K562 (cell line): ENCODE results near the gene ZNF487. TPM values are rescaled to one million over a fixed set of nuclear protein-coding genes. Genes with fewer than 3 reads are reported as not detected.

ENCODE experiments used
- DDX20 ChIP-seq: fragments of 450-650 bp; IDR thresholded peaks from 2 replicates; pipeline ENCODE4 v1.6.1; 2016; ENCODE audit warnings: missing genetic modification characterization, low read depth, mild to moderate bottlenecking, missing compliant biosample characterization, moderate library complexity
- JUND ChIP-seq, 2 experiments: IDR thresholded peaks; 2 replicates in 1 of 2; 3 replicates in 1 of 2; pipeline ENCODE4 v1.6.1; 2011; ENCODE audit warnings: borderline replicate concordance in 2 of 2, low read depth in 2 of 2, low read length in 2 of 2, improper control_type of control experiment in 1 of 2, missing biosample characterization in 1 of 2, missing genetic modification characterization in 1 of 2, missing genetic modification reagents in 1 of 2
- KLF1 ChIP-seq: fragments of 450-650 bp; IDR thresholded peaks from 2 replicates; pipeline ENCODE4 v1.6.1; 2016; ENCODE audit warnings: missing genetic modification characterization, missing compliant biosample characterization
- MIER1 ChIP-seq: fragments of 450-650 bp; IDR thresholded peaks from 2 replicates; pipeline ENCODE4 v1.6.1; 2016; ENCODE audit warnings: antibody characterized with exemption, mild to moderate bottlenecking, low read depth
- MTA1 ChIP-seq: fragments of 450-650 bp; IDR thresholded peaks from 2 replicates; pipeline ENCODE4 v1.6.1; 2017; ENCODE audit warnings: borderline replicate concordance
- NELFE ChIP-seq: IDR thresholded peaks from 2 replicates; pipeline ENCODE4 v1.6.1; 2011; ENCODE audit warnings: mild to moderate bottlenecking; ENCODE audit not compliant: insufficient read depth, insufficient read length
- NR2C1 ChIP-seq, 2 experiments: fragments of 450-650 bp; IDR thresholded peaks; 2 replicates each; pipeline ENCODE4 v1.6.1; 2017; ENCODE audit warnings: mild to moderate bottlenecking in 2 of 2, antibody characterized with exemption in 1 of 2, inconsistent platforms in 1 of 2, missing compliant biosample characterization in 1 of 2, missing genetic modification characterization in 1 of 2
- RBFOX2 ChIP-seq: fragments of 200-400 bp; formaldehyde crosslinking; IDR thresholded peaks from 2 replicates; pipeline ENCODE4 v1.6.1; 2017; ENCODE audit warnings: low read depth, mild to moderate bottlenecking, low read length, moderate library complexity
- RFX7 ChIP-seq: fragments of 250-450 bp; sonication (Bioruptor Pico); IDR thresholded peaks from 2 replicates; pipeline ENCODE4 v1.5.1; 2021; ENCODE audit warnings: mild to moderate bottlenecking
- SRSF7 ChIP-seq: fragments of 200-400 bp; formaldehyde crosslinking; optimal IDR thresholded peaks from 2 replicates; pipeline ENCODE3; 2017; ENCODE audit warnings: mild to moderate bottlenecking, low read depth, low read length
- TCF3 ChIP-seq: sonication (generic); formaldehyde crosslinking; IDR thresholded peaks from 2 replicates; pipeline ENCODE4 v1.4.0; 2020; ENCODE audit warnings: mild to moderate bottlenecking, missing genetic modification reagents
- YY1 ChIP-seq, 3 experiments: IDR thresholded peaks; 2 replicates each; pipeline ENCODE4 v1.6.1; 2011; ENCODE audit warnings: low read length in 2 of 3, mild to moderate bottlenecking in 2 of 3, moderate library complexity in 2 of 3, borderline replicate concordance in 1 of 3, control low read depth in 1 of 3, low read depth in 1 of 3; ENCODE audit not compliant: insufficient read depth in 3 of 3, insufficient replicate concordance in 2 of 3, control insufficient read depth in 1 of 3, insufficient read length in 1 of 3; ENCODE audit errors: extremely low read depth in 1 of 3
- ZKSCAN8 ChIP-seq: fragments of 200-800 bp; sonication (Bioruptor generic); IDR thresholded peaks from 2 replicates; pipeline ENCODE4 v1.6.1; 2016; ENCODE audit warnings: missing genetic modification characterization, missing compliant biosample characterization
- ZNF146 ChIP-seq: IDR thresholded peaks from one replicate; pipeline ENCODE4 v1.6.1; 2018; ENCODE audit warnings: missing compliant biosample characterization; ENCODE audit not compliant: unreplicated experiment
- ZNF239 ChIP-seq: fragments of 250-450 bp; sonication (Bioruptor Pico); IDR thresholded peaks from 2 replicates; pipeline ENCODE4 v1.4.0; 2020; ENCODE audit warnings: mild to moderate bottlenecking
- ZNF384 ChIP-seq: IDR thresholded peaks from 2 replicates; pipeline ENCODE4 v1.6.1; 2012; ENCODE audit warnings: low read depth, low read length, improper control_type of control experiment
- ZNF766 ChIP-seq: fragments of 200-800 bp; sonication (Bioruptor generic); conservative IDR thresholded peaks from 2 replicates; pipeline ENCODE4 v1.6.1; 2016; ENCODE audit warnings: missing genetic modification characterization, missing compliant biosample characterization
- polyA plus RNA-seq, 8 experiments: library from polyadenylated mRNA; depleted of rRNA in 4 of 8; stranded (reverse) in 5 of 8; unstranded in 3 of 8; fragments of >200 nt; fragmentation: Nextera tagmentation in 2 of 8; fragmentation: Illumina TruSeq in 1 of 8; extraction: Ambion mirVana in 2 of 8; extraction: Trizol in 1 of 8; gene quantifications; 2 replicates each; pipeline versions ENCODE4 v1.2.1 to v1.2.3, GENCODE V29; 2011 to 2014; ENCODE audit warnings: inconsistent platforms in 1 of 8, missing spikeins in 1 of 8
- total RNA-seq, 7 experiments: library from RNA; depleted of rRNA in 6 of 7; stranded (reverse); fragments of >200 nt in 6 of 7; fragmentation: Illumina TruSeq in 2 of 7; extraction: Trizol in 2 of 7; gene quantifications; 2 replicates each; pipeline versions ENCODE4 v1.2.1 to v1.2.3, GENCODE V29; 2011 to 2021; ENCODE audit warnings: low replicate concordance in 1 of 7
- TF ChIP-seq, protein P1 (sequence below): fragments of 450-650 bp; IDR thresholded peaks from 2 replicates; pipeline ENCODE4 v1.6.1; 2018; ENCODE audit warnings: mild to moderate bottlenecking, low read depth; ENCODE audit not compliant: partially characterized antibody
- TF ChIP-seq, protein P2 (sequence below): fragments of 450-650 bp; conservative IDR thresholded peaks from 2 replicates; pipeline ENCODE4 v1.6.1; 2016; ENCODE audit warnings: missing genetic modification characterization, low read depth, mild to moderate bottlenecking, missing compliant biosample characterization, moderate library complexity
- TF ChIP-seq, protein P3 (sequence below): fragments of 450-650 bp; IDR thresholded peaks from 2 replicates; pipeline ENCODE4 v1.6.1; 2016; ENCODE audit warnings: mild to moderate bottlenecking

Gene ZNF487
- total and polyA plus RNA-seq, 9 of the 15 experiments (the other 6 are each of a cell fraction or from before 2014, with no cell fraction given): 1.9 to 6.5 (median 4.2) TPM

DNA sequence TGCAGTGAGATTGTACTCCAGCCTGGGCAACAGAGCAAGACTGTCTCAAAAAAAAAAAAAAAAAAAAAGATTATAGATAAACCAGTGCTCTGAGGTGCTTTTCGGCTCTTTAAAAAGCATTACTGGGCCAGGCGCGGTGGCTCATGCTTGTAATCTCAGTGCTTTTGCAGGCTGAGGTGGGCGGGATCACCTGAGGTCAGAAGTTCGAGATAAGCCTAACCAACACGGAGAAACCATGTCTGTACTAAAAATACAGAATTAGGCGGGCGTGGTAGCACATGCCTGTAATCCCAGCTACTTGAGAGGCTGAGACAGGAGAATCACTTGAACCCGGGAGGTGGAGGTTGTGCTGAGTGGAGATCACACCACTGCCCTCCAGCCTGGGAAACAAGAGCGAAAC is 21.4 kb upstream of the ZNF487 start (continued):
- TF ChIP-seq, protein P1, sequence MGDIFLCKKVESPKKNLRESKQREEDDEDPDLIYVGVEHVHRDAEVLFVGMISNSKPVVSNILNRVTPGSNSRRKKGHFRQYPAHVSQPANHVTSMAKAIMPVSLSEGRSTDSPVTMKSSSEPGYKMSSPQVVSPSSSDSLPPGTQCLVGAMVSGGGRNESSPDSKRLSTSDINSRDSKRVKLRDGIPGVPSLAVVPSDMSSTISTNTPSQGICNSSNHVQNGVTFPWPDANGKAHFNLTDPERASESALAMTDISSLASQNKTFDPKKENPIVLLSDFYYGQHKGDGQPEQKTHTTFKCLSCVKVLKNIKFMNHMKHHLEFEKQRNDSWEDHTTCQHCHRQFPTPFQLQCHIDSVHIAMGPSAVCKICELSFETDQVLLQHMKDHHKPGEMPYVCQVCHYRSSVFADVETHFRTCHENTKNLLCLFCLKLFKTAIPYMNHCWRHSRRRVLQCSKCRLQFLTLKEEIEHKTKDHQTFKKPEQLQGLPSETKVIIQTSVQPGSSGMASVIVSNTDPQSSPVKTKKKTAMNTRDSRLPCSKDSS: no peak
- TF ChIP-seq MTA1 (no peak), RBFOX2 (no peak), NR2C1 (IDR thresholded peaks at IDR 0.05) (peak; percentile 72), NR2C1 (tag; IDR thresholded peaks at IDR 0.05) (peak; percentile 72), JUND (IDR thresholded peaks at IDR 0.05; ENCODE audit: borderline replicate concordance, low read depth, low read length) (peak; percentile 71), JUND (tag; IDR thresholded peaks at IDR 0.05; ENCODE audit: borderline replicate concordance, low read depth, low read length) (peak; percentile 46; the same call in 1 of the 3 replicates), TCF3 (peak; percentile 47; the same call in 1 of the 2 replicates), YY1 (IDR thresholded peaks at IDR 0.05; ENCODE audit: borderline replicate concordance in 1 of 3, control insufficient read depth in 1 of 3, extremely low read depth in 1 of 3, insufficient read depth in 3 of 3, insufficient read length in 1 of 3, insufficient replicate concordance in 2 of 3, low read depth in 1 of 3, low read length in 2 of 3) (no peak), ZNF146 (no peak), ZKSCAN8 (CRISPR knock-in tag) (no peak; the same call in 1 of the 2 replicates), ZNF384 (peak; percentile 93), DDX20 (tag) (no peak), SRSF7 (no peak), MIER1 (no peak), ZNF239 (no peak), RFX7 (no peak), KLF1 (tag) (0 out of 2 replicates have a peak, but pooled peaks have one; percentile 31), NELFE (no peak), ZNF766 (CRISPR knock-in tag) (peak; percentile 78; the same call in 1 of the 2 replicates)
- TF ChIP-seq, protein P2, sequence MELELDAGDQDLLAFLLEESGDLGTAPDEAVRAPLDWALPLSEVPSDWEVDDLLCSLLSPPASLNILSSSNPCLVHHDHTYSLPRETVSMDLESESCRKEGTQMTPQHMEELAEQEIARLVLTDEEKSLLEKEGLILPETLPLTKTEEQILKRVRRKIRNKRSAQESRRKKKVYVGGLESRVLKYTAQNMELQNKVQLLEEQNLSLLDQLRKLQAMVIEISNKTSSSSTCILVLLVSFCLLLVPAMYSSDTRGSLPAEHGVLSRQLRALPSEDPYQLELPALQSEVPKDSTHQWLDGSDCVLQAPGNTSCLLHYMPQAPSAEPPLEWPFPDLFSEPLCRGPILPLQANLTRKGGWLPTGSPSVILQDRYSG (tag): no peak
- TF ChIP-seq, protein P3, sequence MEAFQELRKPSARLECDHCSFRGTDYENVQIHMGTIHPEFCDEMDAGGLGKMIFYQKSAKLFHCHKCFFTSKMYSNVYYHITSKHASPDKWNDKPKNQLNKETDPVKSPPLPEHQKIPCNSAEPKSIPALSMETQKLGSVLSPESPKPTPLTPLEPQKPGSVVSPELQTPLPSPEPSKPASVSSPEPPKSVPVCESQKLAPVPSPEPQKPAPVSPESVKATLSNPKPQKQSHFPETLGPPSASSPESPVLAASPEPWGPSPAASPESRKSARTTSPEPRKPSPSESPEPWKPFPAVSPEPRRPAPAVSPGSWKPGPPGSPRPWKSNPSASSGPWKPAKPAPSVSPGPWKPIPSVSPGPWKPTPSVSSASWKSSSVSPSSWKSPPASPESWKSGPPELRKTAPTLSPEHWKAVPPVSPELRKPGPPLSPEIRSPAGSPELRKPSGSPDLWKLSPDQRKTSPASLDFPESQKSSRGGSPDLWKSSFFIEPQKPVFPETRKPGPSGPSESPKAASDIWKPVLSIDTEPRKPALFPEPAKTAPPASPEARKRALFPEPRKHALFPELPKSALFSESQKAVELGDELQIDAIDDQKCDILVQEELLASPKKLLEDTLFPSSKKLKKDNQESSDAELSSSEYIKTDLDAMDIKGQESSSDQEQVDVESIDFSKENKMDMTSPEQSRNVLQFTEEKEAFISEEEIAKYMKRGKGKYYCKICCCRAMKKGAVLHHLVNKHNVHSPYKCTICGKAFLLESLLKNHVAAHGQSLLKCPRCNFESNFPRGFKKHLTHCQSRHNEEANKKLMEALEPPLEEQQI: no peak
